ENCODE results near the gene RNF166. TPM values are rescaled to one million over a fixed set of nuclear protein-coding genes. Genes with fewer than 3 reads are reported as not detected.

RNF166 gene
- total and polyA plus RNA-seq, 2 of the 13 experiments (the other 11 are each of a cell fraction or from before 2014, with no cell fraction given), result 21.4 to 23.0 TPM

DNA sequence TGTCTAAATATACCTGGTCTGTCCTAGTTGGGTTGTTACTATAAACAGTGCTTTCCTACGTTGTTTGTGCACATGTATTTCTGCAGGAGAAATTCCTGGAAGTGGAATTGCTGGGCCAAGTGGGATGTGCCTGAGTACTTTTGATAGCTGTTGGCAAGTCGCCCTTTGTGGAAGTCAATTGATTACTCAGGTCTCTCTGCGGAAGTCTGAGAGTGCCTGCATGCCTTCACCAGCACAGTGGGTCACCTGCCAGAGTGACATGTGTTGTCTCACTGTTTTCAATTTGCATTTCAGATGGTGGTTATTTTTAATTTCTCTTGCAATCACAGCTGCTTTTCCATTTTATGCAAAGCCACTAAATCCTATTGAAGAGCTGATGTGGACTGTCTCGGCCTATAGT lies 41.1 kb downstream of the RNF166 start:
- BruUV-seq (replicated peaks), result no TSS peak
- CTCF ChIA-PET (ENCODE audit: low intra/inter-chr PET ratio, low total read pairs), result no interaction called here
- 95% methylated on average over 4 of the region's 4 CpGs for WGBS (ENCODE audit: low lambda C conversion rate)

More for the DNA sequence above, 41.1 kb downstream of the RNF166 start:
- in situ Hi-C loops (cut with HindIII; ENCODE audit: extremely low pct_ligation_motif_present, low pct_unique_long_range_greater_than_20kb), result no loop called here
- peak; percentile 66 for FAIRE-seq
- Histone ChIP-seq H3K27me3 (ENCODE audit: control insufficient read depth in 1 of 2, insufficient read depth in 2 of 2, low read length in 2 of 2) (no peaks in the 10 kb centered on the region), H4K20me1 (ENCODE audit: insufficient read depth, low read length) (peaks cover 18% of the 10 kb centered on the region), H2AFZ (ENCODE audit: low read length) (no peak overlapping the region), H3K4me3 (replicated peaks in 1 of 3; ENCODE audit: insufficient read depth in 1 of 3, low read depth in 2 of 3, low read length in 3 of 3) (no peak overlapping the region), H3K36me3 (replicated peaks in 1 of 2; ENCODE audit: control insufficient read depth in 1 of 2, insufficient read depth in 2 of 2, low read length in 2 of 2) (peaks cover 0 to 9% of the 10 kb centered on the region in 2 experiments; a peak in 3 of 5 replicates), H3K27ac (ENCODE audit: extremely low read length, insufficient read depth, low read length) (no peak overlapping the region), H3K9ac (ENCODE audit: insufficient read depth, low read depth, low read length) (no peak overlapping the region), H3K9me3 (ENCODE audit: low read length) (no peaks in the 10 kb centered on the region), H3K4me2 (ENCODE audit: low read depth, low read length) (peak overlapping the region; percentile 76; the same call in 1 of the 2 replicates), H3K4me1 (ENCODE audit: insufficient read depth, low read length) (peaks cover 30% of the 10 kb centered on the region), H3K79me2 (ENCODE audit: insufficient read depth, low read length) (peaks cover 54% of the 10 kb centered on the region)
- ATAC-seq, result no peak
- no peak for TF ChIP-seq YY1 (IDR thresholded peaks at IDR 0.05; ENCODE audit: insufficient read depth, insufficient replicate concordance, low read depth, low read length)
- no peak for TF ChIP-seq NFYB (CRISPR knock-in tag; IDR thresholded peaks at IDR 0.05)
- TF ChIP-seq, protein P1, sequence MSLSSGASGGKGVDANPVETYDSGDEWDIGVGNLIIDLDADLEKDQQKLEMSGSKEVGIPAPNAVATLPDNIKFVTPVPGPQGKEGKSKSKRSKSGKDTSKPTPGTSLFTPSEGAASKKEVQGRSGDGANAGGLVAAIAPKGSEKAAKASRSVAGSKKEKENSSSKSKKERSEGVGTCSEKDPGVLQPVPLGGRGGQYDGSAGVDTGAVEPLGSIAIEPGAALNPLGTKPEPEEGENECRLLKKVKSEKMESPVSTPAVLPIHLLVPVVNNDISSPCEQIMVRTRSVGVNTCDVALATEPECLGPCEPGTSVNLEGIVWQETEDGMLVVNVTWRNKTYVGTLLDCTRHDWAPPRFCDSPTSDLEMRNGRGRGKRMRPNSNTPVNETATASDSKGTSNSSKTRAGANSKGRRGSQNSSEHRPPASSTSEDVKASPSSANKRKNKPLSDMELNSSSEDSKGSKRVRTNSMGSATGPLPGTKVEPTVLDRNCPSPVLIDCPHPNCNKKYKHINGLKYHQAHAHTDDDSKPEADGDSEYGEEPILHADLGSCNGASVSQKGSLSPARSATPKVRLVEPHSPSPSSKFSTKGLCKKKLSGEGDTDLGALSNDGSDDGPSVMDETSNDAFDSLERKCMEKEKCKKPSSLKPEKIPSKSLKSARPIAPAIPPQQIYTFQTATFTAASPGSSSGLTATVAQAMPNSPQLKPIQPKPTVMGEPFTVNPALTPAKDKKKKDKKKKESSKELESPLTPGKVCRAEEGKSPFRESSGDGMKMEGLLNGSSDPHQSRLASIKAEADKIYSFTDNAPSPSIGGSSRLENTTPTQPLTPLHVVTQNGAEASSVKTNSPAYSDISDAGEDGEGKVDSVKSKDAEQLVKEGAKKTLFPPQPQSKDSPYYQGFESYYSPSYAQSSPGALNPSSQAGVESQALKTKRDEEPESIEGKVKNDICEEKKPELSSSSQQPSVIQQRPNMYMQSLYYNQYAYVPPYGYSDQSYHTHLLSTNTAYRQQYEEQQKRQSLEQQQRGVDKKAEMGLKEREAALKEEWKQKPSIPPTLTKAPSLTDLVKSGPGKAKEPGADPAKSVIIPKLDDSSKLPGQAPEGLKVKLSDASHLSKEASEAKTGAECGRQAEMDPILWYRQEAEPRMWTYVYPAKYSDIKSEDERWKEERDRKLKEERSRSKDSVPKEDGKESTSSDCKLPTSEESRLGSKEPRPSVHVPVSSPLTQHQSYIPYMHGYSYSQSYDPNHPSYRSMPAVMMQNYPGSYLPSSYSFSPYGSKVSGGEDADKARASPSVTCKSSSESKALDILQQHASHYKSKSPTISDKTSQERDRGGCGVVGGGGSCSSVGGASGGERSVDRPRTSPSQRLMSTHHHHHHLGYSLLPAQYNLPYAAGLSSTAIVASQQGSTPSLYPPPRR (CRISPR knock-in tag; IDR thresholded peaks at IDR 0.05; ENCODE audit: borderline replicate concordance), result no peak
- TF ChIP-seq BCL6 (CRISPR knock-in tag; IDR thresholded peaks at IDR 0.05), result 0 out of 2 replicates have a peak, but pooled peaks have one; percentile 20
- TF ChIP-seq, protein P2, sequence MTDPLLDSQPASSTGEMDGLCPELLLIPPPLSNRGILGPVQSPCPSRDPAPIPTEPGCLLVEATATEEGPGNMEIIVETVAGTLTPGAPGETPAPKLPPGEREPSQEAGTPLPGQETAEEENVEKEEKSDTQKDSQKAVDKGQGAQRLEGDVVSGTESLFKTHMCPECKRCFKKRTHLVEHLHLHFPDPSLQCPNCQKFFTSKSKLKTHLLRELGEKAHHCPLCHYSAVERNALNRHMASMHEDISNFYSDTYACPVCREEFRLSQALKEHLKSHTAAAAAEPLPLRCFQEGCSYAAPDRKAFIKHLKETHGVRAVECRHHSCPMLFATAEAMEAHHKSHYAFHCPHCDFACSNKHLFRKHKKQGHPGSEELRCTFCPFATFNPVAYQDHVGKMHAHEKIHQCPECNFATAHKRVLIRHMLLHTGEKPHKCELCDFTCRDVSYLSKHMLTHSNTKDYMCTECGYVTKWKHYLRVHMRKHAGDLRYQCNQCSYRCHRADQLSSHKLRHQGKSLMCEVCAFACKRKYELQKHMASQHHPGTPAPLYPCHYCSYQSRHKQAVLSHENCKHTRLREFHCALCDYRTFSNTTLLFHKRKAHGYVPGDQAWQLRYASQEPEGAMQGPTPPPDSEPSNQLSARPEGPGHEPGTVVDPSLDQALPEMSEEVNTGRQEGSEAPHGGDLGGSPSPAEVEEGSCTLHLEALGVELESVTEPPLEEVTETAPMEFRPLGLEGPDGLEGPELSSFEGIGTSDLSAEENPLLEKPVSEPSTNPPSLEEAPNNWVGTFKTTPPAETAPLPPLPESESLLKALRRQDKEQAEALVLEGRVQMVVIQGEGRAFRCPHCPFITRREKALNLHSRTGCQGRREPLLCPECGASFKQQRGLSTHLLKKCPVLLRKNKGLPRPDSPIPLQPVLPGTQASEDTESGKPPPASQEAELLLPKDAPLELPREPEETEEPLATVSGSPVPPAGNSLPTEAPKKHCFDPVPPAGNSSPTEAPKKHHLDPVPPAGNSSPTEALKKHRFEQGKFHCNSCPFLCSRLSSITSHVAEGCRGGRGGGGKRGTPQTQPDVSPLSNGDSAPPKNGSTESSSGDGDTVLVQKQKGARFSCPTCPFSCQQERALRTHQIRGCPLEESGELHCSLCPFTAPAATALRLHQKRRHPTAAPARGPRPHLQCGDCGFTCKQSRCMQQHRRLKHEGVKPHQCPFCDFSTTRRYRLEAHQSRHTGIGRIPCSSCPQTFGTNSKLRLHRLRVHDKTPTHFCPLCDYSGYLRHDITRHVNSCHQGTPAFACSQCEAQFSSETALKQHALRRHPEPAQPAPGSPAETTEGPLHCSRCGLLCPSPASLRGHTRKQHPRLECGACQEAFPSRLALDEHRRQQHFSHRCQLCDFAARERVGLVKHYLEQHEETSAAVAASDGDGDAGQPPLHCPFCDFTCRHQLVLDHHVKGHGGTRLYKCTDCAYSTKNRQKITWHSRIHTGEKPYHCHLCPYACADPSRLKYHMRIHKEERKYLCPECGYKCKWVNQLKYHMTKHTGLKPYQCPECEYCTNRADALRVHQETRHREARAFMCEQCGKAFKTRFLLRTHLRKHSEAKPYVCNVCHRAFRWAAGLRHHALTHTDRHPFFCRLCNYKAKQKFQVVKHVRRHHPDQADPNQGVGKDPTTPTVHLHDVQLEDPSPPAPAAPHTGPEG (CRISPR knock-in tag; IDR thresholded peaks at IDR 0.05), result 0 out of 2 replicates have a peak, but pooled peaks have one; percentile 21
- TF ChIP-seq ZFP1 (CRISPR knock-in tag; IDR thresholded peaks at IDR 0.05), result no peak
- no peak for TF ChIP-seq PHF21A (CRISPR knock-in tag; IDR thresholded peaks at IDR 0.05)
- no peak for TF ChIP-seq TARDBP (CRISPR knock-in tag; IDR thresholded peaks at IDR 0.05)
- no peak for TF ChIP-seq ZSCAN25 (CRISPR knock-in tag; IDR thresholded peaks at IDR 0.05)
- TF ChIP-seq RFX3 (CRISPR knock-in tag; IDR thresholded peaks at IDR 0.05), result no peak
- TF ChIP-seq, protein P3, sequence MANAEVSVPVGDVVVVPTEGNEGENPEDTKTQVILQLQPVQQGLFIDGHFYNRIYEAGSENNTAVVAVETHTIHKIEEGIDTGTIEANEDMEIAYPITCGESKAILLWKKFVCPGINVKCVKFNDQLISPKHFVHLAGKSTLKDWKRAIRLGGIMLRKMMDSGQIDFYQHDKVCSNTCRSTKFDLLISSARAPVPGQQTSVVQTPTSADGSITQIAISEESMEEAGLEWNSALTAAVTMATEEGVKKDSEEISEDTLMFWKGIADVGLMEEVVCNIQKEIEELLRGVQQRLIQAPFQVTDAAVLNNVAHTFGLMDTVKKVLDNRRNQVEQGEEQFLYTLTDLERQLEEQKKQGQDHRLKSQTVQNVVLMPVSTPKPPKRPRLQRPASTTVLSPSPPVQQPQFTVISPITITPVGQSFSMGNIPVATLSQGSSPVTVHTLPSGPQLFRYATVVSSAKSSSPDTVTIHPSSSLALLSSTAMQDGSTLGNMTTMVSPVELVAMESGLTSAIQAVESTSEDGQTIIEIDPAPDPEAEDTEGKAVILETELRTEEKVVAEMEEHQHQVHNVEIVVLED (CRISPR knock-in tag; IDR thresholded peaks at IDR 0.05; ENCODE audit: borderline replicate concordance), result no peak
- TF ChIP-seq CCAR2 (optimal IDR thresholded peaks at IDR 0.05; ENCODE audit: low read depth, low read length), result no peak
- no peak for TF ChIP-seq ZNF550 (CRISPR knock-in tag; IDR thresholded peaks at IDR 0.05; ENCODE audit: borderline replicate concordance)
- no peak for TF ChIP-seq MAFG (CRISPR knock-in tag; IDR thresholded peaks at IDR 0.05)
- POLR2A ChIA-PET, result no interaction called here
- intact Hi-C loops (cut with micrococcal nuclease; ENCODE audit: unreplicated experiment), result no loop called here
- no peak for DNase-seq (ENCODE audit: low spot score)
